SK-N-SH (cell line): ENCODE measurements around the gene DCHS1.
A peak's percentile ranks its signal among the peaks of the same experiment; 100 is the strongest.

Experiments used
- MAX ChIP-seq: IDR thresholded peaks from 2 replicates; pipeline ENCODE4 v1.4.0; 2012; ENCODE audit warnings: low read depth
- NFIC ChIP-seq: IDR thresholded peaks from 2 replicates; pipeline ENCODE4 v1.4.0; 2012; ENCODE audit warnings: borderline replicate concordance
- RXRA ChIP-seq: IDR thresholded peaks from 2 replicates; pipeline ENCODE4 v1.4.0; 2012; ENCODE audit warnings: low read depth, mild to moderate bottlenecking, borderline replicate concordance
- TF ChIP-seq, protein P1 (sequence below): fragments of 200-600 bp; sonication (generic); IDR thresholded peaks from 2 replicates; pipeline ENCODE4 v1.6.1; 2017; ENCODE audit warnings: antibody characterized with exemption, mild to moderate bottlenecking, moderate library complexity
- TF ChIP-seq, protein P2 (sequence below): fragments of 150-350 bp; IDR thresholded peaks from 2 replicates; pipeline ENCODE4 v1.6.1; 2016; ENCODE audit warnings: mild to moderate bottlenecking, low read depth, low read length

GRCh38 chr11:6667733-6668374, 12.2 kb upstream of the DCHS1 start:
- TF ChIP-seq, protein P1, sequence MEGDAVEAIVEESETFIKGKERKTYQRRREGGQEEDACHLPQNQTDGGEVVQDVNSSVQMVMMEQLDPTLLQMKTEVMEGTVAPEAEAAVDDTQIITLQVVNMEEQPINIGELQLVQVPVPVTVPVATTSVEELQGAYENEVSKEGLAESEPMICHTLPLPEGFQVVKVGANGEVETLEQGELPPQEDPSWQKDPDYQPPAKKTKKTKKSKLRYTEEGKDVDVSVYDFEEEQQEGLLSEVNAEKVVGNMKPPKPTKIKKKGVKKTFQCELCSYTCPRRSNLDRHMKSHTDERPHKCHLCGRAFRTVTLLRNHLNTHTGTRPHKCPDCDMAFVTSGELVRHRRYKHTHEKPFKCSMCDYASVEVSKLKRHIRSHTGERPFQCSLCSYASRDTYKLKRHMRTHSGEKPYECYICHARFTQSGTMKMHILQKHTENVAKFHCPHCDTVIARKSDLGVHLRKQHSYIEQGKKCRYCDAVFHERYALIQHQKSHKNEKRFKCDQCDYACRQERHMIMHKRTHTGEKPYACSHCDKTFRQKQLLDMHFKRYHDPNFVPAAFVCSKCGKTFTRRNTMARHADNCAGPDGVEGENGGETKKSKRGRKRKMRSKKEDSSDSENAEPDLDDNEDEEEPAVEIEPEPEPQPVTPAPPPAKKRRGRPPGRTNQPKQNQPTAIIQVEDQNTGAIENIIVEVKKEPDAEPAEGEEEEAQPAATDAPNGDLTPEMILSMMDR = peak; percentile 57
- TF ChIP-seq, protein P2, sequence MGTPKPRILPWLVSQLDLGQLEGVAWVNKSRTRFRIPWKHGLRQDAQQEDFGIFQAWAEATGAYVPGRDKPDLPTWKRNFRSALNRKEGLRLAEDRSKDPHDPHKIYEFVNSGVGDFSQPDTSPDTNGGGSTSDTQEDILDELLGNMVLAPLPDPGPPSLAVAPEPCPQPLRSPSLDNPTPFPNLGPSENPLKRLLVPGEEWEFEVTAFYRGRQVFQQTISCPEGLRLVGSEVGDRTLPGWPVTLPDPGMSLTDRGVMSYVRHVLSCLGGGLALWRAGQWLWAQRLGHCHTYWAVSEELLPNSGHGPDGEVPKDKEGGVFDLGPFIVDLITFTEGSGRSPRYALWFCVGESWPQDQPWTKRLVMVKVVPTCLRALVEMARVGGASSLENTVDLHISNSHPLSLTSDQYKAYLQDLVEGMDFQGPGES = no peak
- no peak for TF ChIP-seq MAX
- TF ChIP-seq RXRA = no peak
- TF ChIP-seq NFIC = no peak
